Upper lobe of left lung (tissue), 6 donors: ENCODE data around the gene ZNF564. TPM values are rescaled to one million over a fixed set of nuclear protein-coding genes. Genes with fewer than 3 reads are reported as not detected.
"Not testable (repeated sequence)": the region's sequence is repeated elsewhere in the genome, so short reads cannot be mapped to it uniquely, and the experiment has no call there.

Source experiments
- ATAC-seq, 2 donors: fragments of 200-7000 bp; cut with Tn5 transposase; one replicate each; pipeline ENCODE4 v1.9.1; 2022; ENCODE audit warnings: mild to moderate bottlenecking in 2 of 2, moderate library complexity in 2 of 2; ENCODE audit not compliant: low FRiP score in 2 of 2
- DNase-seq, 2 donors: peaks; one replicate each; pipeline ENCODE4 v3.0.0-alpha.2; 2019 to 2020
- H3K27ac ChIP-seq, 4 donors: fragments of 200-600 bp; sonication (generic); one replicate each; pipeline ENCODE4 v1.5.1; 2016 to 2019
- H3K27me3 ChIP-seq, 4 donors: fragments of 200-600 bp; sonication (generic); one replicate each; pipeline ENCODE4 v1.5.1; 2017 to 2019
- H3K36me3 ChIP-seq, 4 donors: fragments of 200-600 bp; sonication (generic); one replicate each; pipeline ENCODE4 v1.5.1; 2016 to 2019
- H3K4me1 ChIP-seq, 4 donors: fragments of 200-600 bp; sonication (generic); one replicate each; pipeline ENCODE4 v1.5.1; 2018 to 2019
- H3K4me3 ChIP-seq, 4 donors: fragments of 200-600 bp; sonication (generic); one replicate each; pipeline ENCODE4 v1.5.1; 2017 to 2019; ENCODE audit warnings: mild to moderate bottlenecking in 2 of 4, moderate library complexity in 1 of 4
- H3K9me3 ChIP-seq, 4 donors: fragments of 200-600 bp; sonication (generic); one replicate each; pipeline ENCODE4 v1.5.1; 2018 to 2019
- EP300 ChIP-seq, 4 donors: sonication (generic); formaldehyde crosslinking; IDR thresholded peaks; one replicate each; pipeline ENCODE4 v1.5.1; 2017; ENCODE audit warnings: antibody characterized with exemption in 4 of 4, control low read depth in 2 of 4
- POLR2A ChIP-seq, 4 donors: fragments of 450-650 bp; IDR thresholded peaks; one replicate each; pipeline ENCODE4 v1.5.1; 2016 to 2017; ENCODE audit warnings: antibody characterized with exemption in 4 of 4, mild to moderate bottlenecking in 2 of 4
- POLR2AphosphoS5 ChIP-seq, 2 donors: sonication (generic); formaldehyde crosslinking; IDR thresholded peaks; one replicate each; pipeline ENCODE4 v1.5.1; 2017; ENCODE audit warnings: antibody characterized with exemption in 2 of 2
- WGBS, 2 donors: methylation state at CpG; one replicate each; pipeline ENCODE4 v1.1.5; 2017 to 2018; 5-methylcytosine and 5-hydroxymethylcytosine counted together
- total RNA-seq, 6 donors: library from RNA; depleted of rRNA in 4 of 6; stranded (reverse); fragments of >200 nt in 4 of 6; gene quantifications; one replicate each; pipeline versions ENCODE4 v1.1.0 to v1.2.1, GENCODE V29; 2016 to 2021
- TF ChIP-seq, protein P1 (sequence below), 6 experiments: fragments of 450-650 bp in 4 of 6; fragments of 200-600 bp in 2 of 6; sonication (generic) in 2 of 6; IDR thresholded peaks; one replicate each; pipeline ENCODE4 v1.5.1; 2016 to 2019; ENCODE audit warnings: antibody characterized with exemption in 6 of 6
- donor health status: DM: no; HTN: no; CAD: no; lungs with moderate emphysema.
- donor health status: DM: no; HTN: yes; CAD: no; lungs with severe emphysema.

Gene ZNF564
- total RNA-seq, 6 donors from 2014 or later: 5.0 to 28.3 (median 12.2) TPM

DNA sequence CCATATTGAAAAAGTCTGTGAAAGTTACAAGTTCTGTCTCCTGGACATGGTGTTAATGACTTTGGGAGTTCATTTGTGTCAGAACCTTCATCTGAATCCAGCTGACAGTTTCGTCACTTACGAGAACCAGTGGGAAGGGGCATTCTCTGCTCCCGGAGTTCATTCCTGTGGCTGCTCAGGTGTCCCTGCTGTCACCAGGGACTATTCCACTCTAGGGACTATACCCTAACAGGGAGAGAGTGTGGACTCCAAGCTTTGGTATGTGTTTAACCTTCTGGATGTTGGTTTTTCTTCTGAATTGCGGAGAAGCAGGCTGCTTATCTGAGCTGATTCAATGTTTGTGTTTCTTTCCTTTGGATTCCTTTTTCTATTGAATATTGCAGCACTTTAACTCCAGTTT lies 54.2 kb downstream of the ZNF564 start:
- Histone ChIP-seq H3K4me1 (peaks cover 0 to 12% (median 5%) of the 10 kb centered on the region in 4 donors), H3K27me3 (no peaks in the 10 kb centered on the region), H3K9me3 (no peaks in the 10 kb centered on the region), H3K27ac (no peak overlapping the region), H3K36me3 (no peaks in the 10 kb centered on the region), H3K4me3 (no peak overlapping the region)
- ATAC-seq: no peak
- TF ChIP-seq EP300 (IDR thresholded peaks at IDR 0.05): no peak
- no peak for TF ChIP-seq POLR2AphosphoS5 (IDR thresholded peaks at IDR 0.05)
- TF ChIP-seq, protein P1, sequence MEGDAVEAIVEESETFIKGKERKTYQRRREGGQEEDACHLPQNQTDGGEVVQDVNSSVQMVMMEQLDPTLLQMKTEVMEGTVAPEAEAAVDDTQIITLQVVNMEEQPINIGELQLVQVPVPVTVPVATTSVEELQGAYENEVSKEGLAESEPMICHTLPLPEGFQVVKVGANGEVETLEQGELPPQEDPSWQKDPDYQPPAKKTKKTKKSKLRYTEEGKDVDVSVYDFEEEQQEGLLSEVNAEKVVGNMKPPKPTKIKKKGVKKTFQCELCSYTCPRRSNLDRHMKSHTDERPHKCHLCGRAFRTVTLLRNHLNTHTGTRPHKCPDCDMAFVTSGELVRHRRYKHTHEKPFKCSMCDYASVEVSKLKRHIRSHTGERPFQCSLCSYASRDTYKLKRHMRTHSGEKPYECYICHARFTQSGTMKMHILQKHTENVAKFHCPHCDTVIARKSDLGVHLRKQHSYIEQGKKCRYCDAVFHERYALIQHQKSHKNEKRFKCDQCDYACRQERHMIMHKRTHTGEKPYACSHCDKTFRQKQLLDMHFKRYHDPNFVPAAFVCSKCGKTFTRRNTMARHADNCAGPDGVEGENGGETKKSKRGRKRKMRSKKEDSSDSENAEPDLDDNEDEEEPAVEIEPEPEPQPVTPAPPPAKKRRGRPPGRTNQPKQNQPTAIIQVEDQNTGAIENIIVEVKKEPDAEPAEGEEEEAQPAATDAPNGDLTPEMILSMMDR (IDR thresholded peaks at IDR 0.05): no peak
- no peak for TF ChIP-seq POLR2A (IDR thresholded peaks at IDR 0.05)
- 87 to 96% methylated on average over 4 of the region's 4 CpGs for WGBS, 2 donors
- DNase-seq: no peak

GRCh38 chr19:12496480-12496879 lies 54.8 kb downstream of the ZNF564 start:
- Histone ChIP-seq H3K27me3 (no peaks in the 10 kb centered on the region), H3K36me3 (no peaks in the 10 kb centered on the region), H3K4me1 (peaks cover 0 to 12% (median 5%) of the 10 kb centered on the region in 4 donors), H3K27ac (peak overlapping the region in 1 of 4 donors; percentile 95), H3K4me3 (no peak overlapping the region), H3K9me3 (no peaks in the 10 kb centered on the region)
- ATAC-seq (no peak), DNase-seq (no peak)
- WGBS, 2 donors: 90 to 97% methylated on average over 6 of the region's 6 CpGs
- TF ChIP-seq, protein P1 (IDR thresholded peaks at IDR 0.05): no peak

- TF ChIP-seq EP300 (IDR thresholded peaks at IDR 0.05): peak in 1 of 4 donors; percentile 5
- peak; percentile 78 to 97 for TF ChIP-seq POLR2AphosphoS5 (IDR thresholded peaks at IDR 0.05)
- TF ChIP-seq POLR2A (IDR thresholded peaks at IDR 0.05): peak in 3 of 4 donors; percentile 72 to 74 (median 72)
- TF ChIP-seq, protein P1 (IDR thresholded peaks at IDR 0.05): peak in 5 of 6 experiments; percentile 19 to 61 (median 46)
- 0 to 3% methylated on average over 11 to 51 of the region's 51 CpGs for WGBS, 2 donors
- no peaks in the 10 kb centered on the region for H3K9me3 ChIP-seq
- no peaks in the 10 kb centered on the region for H3K36me3 ChIP-seq
- peak overlapping the region; percentile 23 to 66 (median 52) for H3K4me3 ChIP-seq
- no peaks in the 10 kb centered on the region for H3K27me3 ChIP-seq
- peak; percentile 100 for ATAC-seq
- peaks cover 0 to 12% (median 5%) of the 10 kb centered on the region in 4 donors for H3K4me1 ChIP-seq
- DNase-seq: peak; percentile 97
- peak overlapping the region; percentile 79 to 95 (median 88) for H3K27ac ChIP-seq
Measured at GRCh38 chr19:12495002-12495802, 56.1 kb downstream of the ZNF564 start.

- TF ChIP-seq EP300 (IDR thresholded peaks at IDR 0.05) (no peak), POLR2A (IDR thresholded peaks at IDR 0.05) (no peak), POLR2AphosphoS5 (IDR thresholded peaks at IDR 0.05) (no peak)
- TF ChIP-seq, protein P1 (IDR thresholded peaks at IDR 0.05): no peak
- Histone ChIP-seq H3K36me3 (no peaks in the 10 kb centered on the region), H3K9me3 (no peaks in the 10 kb centered on the region), H3K4me1 (peaks cover 0 to 12% (median 5%) of the 10 kb centered on the region in 4 donors), H3K4me3 (peak overlapping the region in 2 of 4 donors; percentile 47 to 66), H3K27ac (peak overlapping the region in 2 of 4 donors; percentile 87 to 88), H3K27me3 (no peaks in the 10 kb centered on the region)
- WGBS, 2 donors: 93 to 97% methylated on average over 3 of the region's 3 CpGs
- DNase-seq (no peak), ATAC-seq (no peak)
Measured at GRCh38 chr19:12494260-12494860, 56.9 kb downstream of the ZNF564 start.

DNA sequence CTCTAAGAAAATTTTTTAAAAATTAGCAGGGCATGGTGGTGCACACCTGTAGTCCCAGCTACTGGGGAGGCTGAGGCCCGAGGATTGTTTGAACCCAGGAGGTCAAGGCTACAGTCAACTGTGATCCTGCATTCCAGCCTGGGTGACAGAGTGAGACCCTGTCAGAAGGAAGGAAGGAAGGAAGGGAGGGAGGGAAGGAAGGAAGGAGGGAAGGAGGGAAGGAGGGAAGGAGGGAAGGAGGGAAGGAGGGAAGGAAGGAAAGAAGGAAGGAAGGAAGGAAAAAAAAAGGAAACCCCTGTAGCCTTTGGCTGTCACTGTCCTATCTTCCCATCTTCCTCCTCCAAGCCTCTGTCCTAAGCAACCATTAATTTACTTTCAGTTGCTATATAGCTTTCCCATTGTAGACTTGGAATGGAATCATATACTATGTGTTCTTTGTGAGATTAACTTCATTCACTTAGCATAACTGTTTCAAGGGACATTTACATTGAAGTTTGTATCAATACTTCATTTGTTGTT lies 65.0 kb downstream of the ZNF564 start:
- H3K27ac ChIP-seq, H3K36me3 ChIP-seq, DNase-seq, H3K4me3 ChIP-seq, H3K27me3 ChIP-seq, H3K9me3 ChIP-seq, ATAC-seq: not testable (repeated sequence)
- H3K4me1 ChIP-seq: peaks cover 6 to 27% (median 18%) of the 10 kb centered on the region in 4 donors
- 90% methylated on average over 1 of the region's 1 CpG for WGBS, 2 donors
